Skeletal muscle cell (primary cell): Measurements from ENCODE around the gene DUSP22.

Experiments used
- DNase-seq: peaks from one replicate; pipeline ENCODE4 v3.0.0-alpha.2; 2010; ENCODE audit warnings: low read depth
- H3K4me3 ChIP-seq: 2 replicates; pipeline ENCODE4 v1.5.1; 2011; ENCODE audit warnings: low read depth, mild to moderate bottlenecking, control low read depth, low read length, moderate library complexity

The DUSP22 gene

DNA sequence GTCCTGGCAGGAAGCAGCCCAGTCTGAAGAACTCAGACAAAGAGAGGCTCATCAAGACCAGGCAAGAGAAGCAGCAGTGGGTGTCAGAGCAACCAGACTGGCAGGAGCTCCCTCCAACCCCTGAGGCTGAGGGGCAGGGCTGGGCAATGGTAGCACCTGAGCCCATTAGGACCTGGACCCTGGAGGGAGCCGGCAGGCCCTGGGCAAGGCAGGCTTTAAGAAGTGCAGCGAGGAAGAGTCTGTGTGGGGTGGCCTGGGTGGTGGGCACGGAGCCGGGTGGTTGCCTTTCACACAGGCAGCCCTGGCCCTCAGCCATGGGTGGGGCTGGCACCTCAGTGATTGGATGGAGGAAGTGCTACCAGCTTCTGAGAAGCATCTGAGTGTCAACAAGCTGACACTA lies 66.1 kb downstream of the DUSP22 start:
- no peak for DNase-seq
- no peak overlapping the region for H3K4me3 ChIP-seq

GRCh38 chr6:358847-359246 lies 66.6 kb downstream of the DUSP22 start:
- no peak overlapping the region for H3K4me3 ChIP-seq

GRCh38 chr6:359261-360035 lies 67.2 kb downstream of the DUSP22 start:
- DNase-seq: no peak
- H3K4me3 ChIP-seq: no peak overlapping the region

More at GRCh38 chr6:358847-359246, 66.6 kb downstream of the DUSP22 start:
- DNase-seq: no peak

DNA sequence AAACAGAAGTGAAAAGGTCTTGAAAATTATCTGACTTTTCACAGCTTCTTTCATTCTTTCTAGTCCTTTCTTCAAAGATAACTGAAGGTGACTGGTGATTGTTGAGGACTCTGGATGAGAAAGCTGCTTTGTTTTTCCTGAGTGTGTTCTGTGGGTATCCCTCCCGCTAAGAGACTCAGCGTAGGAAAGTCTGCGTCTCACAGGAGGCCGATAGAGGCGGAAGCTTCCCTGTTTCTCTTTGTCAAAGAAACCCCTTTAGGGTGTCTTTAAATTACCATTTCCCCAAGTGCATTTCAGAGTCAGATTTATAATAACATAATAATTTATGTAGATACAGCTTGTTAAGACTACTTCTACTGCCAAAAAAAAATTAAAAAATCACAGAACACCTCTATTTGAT lies 68.1 kb downstream of the DUSP22 start:
- no peak overlapping the region for H3K4me3 ChIP-seq
- no peak for DNase-seq

DNA sequence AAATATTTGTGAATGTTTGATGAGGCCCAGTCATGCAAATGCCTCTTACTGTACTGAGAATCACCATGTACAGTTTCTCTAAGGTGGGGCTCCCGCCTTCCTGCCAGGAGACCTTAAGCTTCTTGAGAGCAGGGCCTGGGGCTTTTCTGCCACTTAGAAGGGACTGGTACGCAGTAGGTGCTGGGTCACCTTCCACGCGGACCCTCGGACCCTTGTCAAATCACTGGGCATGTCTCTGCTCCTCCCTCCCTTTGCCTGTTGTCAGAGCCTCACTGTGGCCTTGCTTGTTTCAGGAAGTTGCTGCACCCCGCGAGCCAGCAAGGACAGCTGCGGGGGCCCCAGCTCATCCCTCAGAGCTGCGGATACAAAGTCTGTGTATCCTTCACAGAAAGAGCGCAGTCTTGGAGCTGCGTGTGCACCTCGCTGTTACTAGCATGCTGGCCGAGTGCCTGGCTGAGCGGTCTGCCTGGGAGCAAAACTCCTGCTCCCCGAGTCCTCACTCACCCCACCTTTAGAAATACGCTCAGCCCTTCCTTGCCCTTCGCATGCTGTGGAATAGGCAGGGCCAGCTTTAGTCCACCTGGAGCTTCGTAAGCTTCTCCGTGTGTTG lies 68.6 kb downstream of the DUSP22 start:
- no peak for DNase-seq
- no peak overlapping the region for H3K4me3 ChIP-seq

- DNase-seq: no peak
- no peak overlapping the region for H3K4me3 ChIP-seq
These were observed 69.3 kb downstream of the DUSP22 start for GRCh38 chr6:361411-362132.

GRCh38 chr6:362231-362923 lies 70.1 kb downstream of the DUSP22 start:
- no peak for DNase-seq
- H3K4me3 ChIP-seq: no peak overlapping the region

DNA sequence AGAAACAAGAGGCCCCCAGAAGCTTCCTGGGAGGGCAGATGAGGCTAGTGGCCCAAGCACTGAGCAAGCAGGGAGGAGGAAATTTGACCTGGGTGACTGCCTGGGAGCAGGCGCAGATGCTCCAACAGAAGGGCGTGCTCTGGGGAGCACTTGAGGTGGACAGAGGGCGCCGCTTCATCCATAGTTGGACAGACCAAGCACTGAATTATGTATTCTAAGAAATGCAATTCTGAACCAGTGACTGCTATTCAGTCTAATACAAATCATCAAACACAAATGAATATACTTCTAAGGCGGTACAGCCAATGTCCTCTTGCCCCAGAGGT lies 70.6 kb downstream of the DUSP22 start:
- no peak for DNase-seq
- no peak overlapping the region for H3K4me3 ChIP-seq

- H3K4me3 ChIP-seq: no peak overlapping the region
These were observed 71.0 kb downstream of the DUSP22 start for GRCh38 chr6:363291-363690.

GRCh38 chr6:363909-364308 lies 71.6 kb downstream of the DUSP22 start:
- DNase-seq: no peak
- H3K4me3 ChIP-seq: no peak overlapping the region

More at GRCh38 chr6:363291-363690, 71.0 kb downstream of the DUSP22 start:
- DNase-seq: no peak

- no peak overlapping the region for H3K4me3 ChIP-seq
- no peak for DNase-seq
These were observed 72.6 kb downstream of the DUSP22 start for GRCh38 chr6:364609-365540.

- DNase-seq: no peak
- no peak overlapping the region for H3K4me3 ChIP-seq
These were observed 73.5 kb downstream of the DUSP22 start for GRCh38 chr6:365835-366234.

GRCh38 chr6:366389-367297 lies 74.4 kb downstream of the DUSP22 start:
- no peak overlapping the region for H3K4me3 ChIP-seq
- no peak for DNase-seq

- H3K4me3 ChIP-seq: no peak overlapping the region
- DNase-seq: no peak
These were observed 75.1 kb downstream of the DUSP22 start for GRCh38 chr6:367298-367794.

DNA sequence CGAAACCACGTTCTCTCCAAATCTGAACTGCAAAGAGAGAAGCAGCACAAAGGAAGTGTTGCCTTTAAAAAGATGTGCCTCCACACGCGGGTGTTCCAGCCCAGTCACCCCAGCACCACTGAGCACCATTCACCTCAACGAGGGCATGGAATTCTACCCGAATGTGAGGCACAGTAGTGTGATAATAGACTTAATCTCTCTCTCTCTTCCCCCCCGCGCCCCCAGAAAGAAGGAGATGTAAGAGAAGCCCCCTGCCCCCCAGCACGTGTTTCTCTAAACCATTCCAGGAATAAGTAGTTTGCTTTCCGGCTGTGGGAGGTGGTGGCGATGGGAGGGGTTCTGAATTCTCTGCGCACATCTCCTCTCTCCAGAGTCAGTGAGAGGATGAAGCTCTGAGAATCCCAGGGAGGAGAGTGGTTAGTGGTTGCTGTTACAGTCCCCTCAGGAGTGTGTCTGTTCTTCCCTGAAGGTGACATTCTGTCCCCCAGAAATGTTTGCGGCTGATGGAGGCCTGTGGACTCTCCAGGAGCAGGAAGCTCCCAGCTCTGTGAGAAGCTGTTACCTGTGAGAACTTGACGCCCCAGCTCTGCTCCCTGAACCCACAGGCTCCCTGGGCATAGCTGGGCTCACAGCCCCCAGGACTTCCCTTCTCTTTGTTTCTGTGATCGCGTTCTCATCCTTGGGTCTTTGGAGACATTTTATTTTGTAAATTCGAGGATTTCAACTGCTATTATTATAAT lies 75.8 kb downstream of the DUSP22 start:
- H3K4me3 ChIP-seq: no peak overlapping the region
- no peak for DNase-seq

- no peak overlapping the region for H3K4me3 ChIP-seq
- no peak for DNase-seq
These were observed 77.5 kb downstream of the DUSP22 start for GRCh38 chr6:369559-370431.
